HepG2 (cell line): ENCODE data around the gene SLC25A1. TPM values are rescaled to one million over a fixed set of nuclear protein-coding genes. Genes with fewer than 3 reads are reported as not detected.

Experiments
- ETS1 ChIP-seq: sonication (generic); formaldehyde crosslinking; IDR thresholded peaks from 2 replicates; pipeline ENCODE4 v1.4.0; 2020; ENCODE audit warnings: missing genetic modification reagents
- KLF13 ChIP-seq: sonication (generic); formaldehyde crosslinking; IDR thresholded peaks from 2 replicates; pipeline ENCODE4 v1.4.0; 2020; ENCODE audit warnings: mild to moderate bottlenecking, missing genetic modification reagents
- MTA3 ChIP-seq: sonication (generic); formaldehyde crosslinking; IDR thresholded peaks from 2 replicates; pipeline ENCODE4 v1.4.0; 2020; ENCODE audit warnings: missing genetic modification reagents
- PCBP2 ChIP-seq: fragments of 200-400 bp; formaldehyde crosslinking; optimal IDR thresholded peaks from 2 replicates; pipeline ENCODE3; 2018; ENCODE audit warnings: low read length, low read depth; ENCODE audit not compliant: poor library complexity, severe bottlenecking
- PHB2 ChIP-seq: fragments of 450-650 bp; IDR thresholded peaks from 2 replicates; pipeline ENCODE4 v1.6.1; 2018; ENCODE audit not compliant: partially characterized antibody
- TEAD2 ChIP-seq: sonication (generic); formaldehyde crosslinking; IDR thresholded peaks from 2 replicates; pipeline ENCODE4 v1.9.0; 2021; ENCODE audit warnings: missing genetic modification reagents
- ZFP1 ChIP-seq: IDR thresholded peaks from 2 replicates; pipeline ENCODE4 v1.6.1; 2016
- ZNF280B ChIP-seq: sonication (generic); formaldehyde crosslinking; IDR thresholded peaks from 2 replicates; pipeline ENCODE4 v1.5.0; 2020; ENCODE audit warnings: missing genetic modification reagents, mild to moderate bottlenecking, borderline replicate concordance
- ZNF766 ChIP-seq: sonication (generic); formaldehyde crosslinking; IDR thresholded peaks from 2 replicates; pipeline ENCODE4 v1.5.0; 2020; ENCODE audit warnings: missing genetic modification reagents, borderline replicate concordance
- ZNF777 ChIP-seq: sonication (generic); formaldehyde crosslinking; IDR thresholded peaks from 2 replicates; pipeline ENCODE4 v1.4.0; 2020; ENCODE audit warnings: missing genetic modification reagents
- ZSCAN21 ChIP-seq: sonication (generic); formaldehyde crosslinking; IDR thresholded peaks from 2 replicates; pipeline ENCODE4 v1.8.0; 2022; ENCODE audit warnings: mild to moderate bottlenecking, missing genetic modification reagents, moderate library complexity, borderline replicate concordance
- polyA plus RNA-seq, 8 experiments: library from polyadenylated mRNA; depleted of rRNA in 3 of 8; stranded (reverse) in 7 of 8; unstranded in 1 of 8; fragments of >200 nt; fragmentation: Illumina TruSeq in 4 of 8; extraction: Trizol in 4 of 8; gene quantifications; 2 replicates each; pipeline versions ENCODE4 v1.2.1 to v1.2.3, GENCODE V29; 2011 to 2016; ENCODE audit warnings: low read depth in 4 of 8, missing spikeins in 1 of 8, mixed read lengths in 1 of 8; ENCODE audit not compliant: insufficient read depth in 1 of 8
- total RNA-seq, 5 experiments: library from RNA; depleted of rRNA; stranded (reverse); fragments of >200 nt; fragmentation: Illumina TruSeq; extraction: Trizol; gene quantifications; 2 replicates each; pipeline ENCODE4 v1.2.3, GENCODE V29; 2016; ENCODE audit warnings: low read depth in 1 of 5

Gene SLC25A1
- total and polyA plus RNA-seq, 2 of the 13 experiments (the other 11 are each of a cell fraction or from before 2014, with no cell fraction given), result 49.4 to 161 TPM

- peak; percentile 73 for TF ChIP-seq ZNF280B (CRISPR knock-in tag)
- no peak for TF ChIP-seq PCBP2
- TF ChIP-seq KLF13, result no peak
- TF ChIP-seq MTA3 (CRISPR knock-in tag), result no peak
- peak; percentile 48; the same call in 1 of the 2 replicates for TF ChIP-seq ZNF777 (CRISPR knock-in tag)
- peak; percentile 20; the same call in 1 of the 2 replicates for TF ChIP-seq ETS1 (CRISPR knock-in tag)
- TF ChIP-seq PHB2, result no peak
- no peak for TF ChIP-seq ZFP1 (CRISPR knock-in tag)
- no peak for TF ChIP-seq ZSCAN21 (CRISPR knock-in tag)
- TF ChIP-seq ZNF766 (CRISPR knock-in tag), result 0 out of 2 replicates have a peak, but pooled peaks have one; percentile 32
- no peak for TF ChIP-seq TEAD2 (CRISPR knock-in tag)
Measured at GRCh38 chr22:19177164-19178064, 1.1 kb downstream of the SLC25A1 start (continued).
